ENCODE measurements around the gene SLMAP. TPM values are rescaled to one million over a fixed set of nuclear protein-coding genes. Genes with fewer than 3 reads are reported as not detected.

SLMAP gene
- polyA plus RNA-seq, 1 of the 3 experiments (the other 2 are of a cell fraction), result 10.5 TPM

- Histone ChIP-seq H3K27me3 (ENCODE audit: insufficient read depth) (no peaks in the 10 kb centered on the region), H3K4me3 (ENCODE audit: low read depth in 2 of 2, low read length in 1 of 2) (no peak overlapping the region), H3K79me2 (ENCODE audit: insufficient read depth) (peaks cover 11% of the 10 kb centered on the region; the same call in 1 of the 2 replicates), H3K9ac (no peak overlapping the region), H3F3A (replicated peaks; ENCODE audit: insufficient read depth) (peaks cover 5% of the 10 kb centered on the region), H4K20me1 (ENCODE audit: insufficient read depth) (no peaks in the 10 kb centered on the region), H3K9me2 (no peaks in the 10 kb centered on the region), H3K4me2 (no peak overlapping the region), H3K9me3 (no peaks in the 10 kb centered on the region), H2AFZ (ENCODE audit: low read depth) (no peak overlapping the region), H3K36me3 (replicated peaks in 1 of 2; ENCODE audit: control insufficient read depth in 1 of 2, insufficient read depth in 2 of 2, low read length in 1 of 2) (peaks cover 4 to 7% of the 10 kb centered on the region in 2 experiments), H3K4me1 (ENCODE audit: control insufficient read depth in 1 of 2, insufficient read depth in 2 of 2, low read depth in 1 of 2, low read length in 1 of 2) (no peaks in the 10 kb centered on the region), H3K27ac (ENCODE audit: low read depth in 2 of 2, low read length in 1 of 2) (no peak overlapping the region)
- 70% methylated on average over 3 of the region's 3 CpGs for WGBS (ENCODE audit: low lambda C conversion rate)
- CTCF ChIA-PET, result interaction anchor here (0.7 to 1.6 kb wide), 3 partner anchors 9 to 440 kb away, joined by 3 read pairs; no protein-coding TSS in a partner anchor
- TF ChIP-seq, protein P1, sequence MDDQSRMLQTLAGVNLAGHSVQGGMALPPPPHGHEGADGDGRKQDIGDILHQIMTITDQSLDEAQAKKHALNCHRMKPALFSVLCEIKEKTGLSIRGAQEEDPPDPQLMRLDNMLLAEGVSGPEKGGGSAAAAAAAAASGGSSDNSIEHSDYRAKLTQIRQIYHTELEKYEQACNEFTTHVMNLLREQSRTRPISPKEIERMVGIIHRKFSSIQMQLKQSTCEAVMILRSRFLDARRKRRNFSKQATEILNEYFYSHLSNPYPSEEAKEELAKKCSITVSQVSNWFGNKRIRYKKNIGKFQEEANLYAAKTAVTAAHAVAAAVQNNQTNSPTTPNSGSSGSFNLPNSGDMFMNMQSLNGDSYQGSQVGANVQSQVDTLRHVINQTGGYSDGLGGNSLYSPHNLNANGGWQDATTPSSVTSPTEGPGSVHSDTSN (IDR thresholded peaks at IDR 0.05), result no peak
- no peak for TF ChIP-seq TCF12 (IDR thresholded peaks at IDR 0.05)
- DNase-seq, result no peak
- POLR2A ChIA-PET, result no interaction called here
Observed at GRCh38 chr3:57837686-57838085, 81.6 kb downstream of the SLMAP start.

- no peaks in the 10 kb centered on the region for H4K20me1 ChIP-seq (ENCODE audit: insufficient read depth)
- H3K27me3 ChIP-seq (ENCODE audit: insufficient read depth), result no peaks in the 10 kb centered on the region
- POLR2A ChIA-PET, result no interaction called here
- no peak overlapping the region for H3K9ac ChIP-seq
- CTCF ChIA-PET, result interaction anchor here (1.6 to 2.2 kb wide), 2 partner anchors 8 to 12 kb away, joined by 3 to 7 read pairs; no protein-coding TSS in a partner anchor
- no peak overlapping the region for H3K4me3 ChIP-seq (ENCODE audit: low read depth in 2 of 2, low read length in 1 of 2)
- no peak overlapping the region for H3K4me2 ChIP-seq
- peaks cover 11% of the 10 kb centered on the region; the same call in 1 of the 2 replicates for H3K79me2 ChIP-seq (ENCODE audit: insufficient read depth)
- H3K4me1 ChIP-seq (ENCODE audit: control insufficient read depth in 1 of 2, insufficient read depth in 2 of 2, low read depth in 1 of 2, low read length in 1 of 2), result no peaks in the 10 kb centered on the region
- no peaks in the 10 kb centered on the region for H3K9me2 ChIP-seq
- no peaks in the 10 kb centered on the region for H3K9me3 ChIP-seq
- TF ChIP-seq EP300 (IDR thresholded peaks at IDR 0.05; ENCODE audit: borderline replicate concordance in 1 of 2, low read depth in 1 of 2, low read length in 1 of 2) (no peak), USF2 (IDR thresholded peaks at IDR 0.05; ENCODE audit: borderline replicate concordance, low read depth, low read length) (no peak), TAF1 (IDR thresholded peaks at IDR 0.05; ENCODE audit: borderline replicate concordance, low read depth, low read length) (no peak), USF1 (IDR thresholded peaks at IDR 0.05; ENCODE audit: borderline replicate concordance, low read depth) (no peak)
- no peak overlapping the region for H3K27ac ChIP-seq (ENCODE audit: low read depth in 2 of 2, low read length in 1 of 2)
- H3K36me3 ChIP-seq (replicated peaks in 1 of 2; ENCODE audit: control insufficient read depth in 1 of 2, insufficient read depth in 2 of 2, low read length in 1 of 2), result peaks cover 0 to 7% of the 10 kb centered on the region in 2 experiments
- peaks cover 5% of the 10 kb centered on the region for H3F3A ChIP-seq (replicated peaks; ENCODE audit: insufficient read depth)
- no peak for DNase-seq
- WGBS (ENCODE audit: low lambda C conversion rate), result 98% methylated on average over 3 of the region's 3 CpGs
- H2AFZ ChIP-seq (ENCODE audit: low read depth), result no peak overlapping the region
Observed at GRCh38 chr3:57838627-57839026, 82.5 kb downstream of the SLMAP start.

GRCh38 chr3:57840473-57840872 is 84.4 kb downstream of the SLMAP start:
- H2AFZ ChIP-seq (ENCODE audit: low read depth), result no peak overlapping the region
- H3K79me2 ChIP-seq (ENCODE audit: insufficient read depth), result peaks cover 11% of the 10 kb centered on the region; the same call in 1 of the 2 replicates
- TF ChIP-seq TEAD4 (IDR thresholded peaks at IDR 0.05; ENCODE audit: borderline replicate concordance, insufficient read depth) (no peak), RFX5 (IDR thresholded peaks at IDR 0.05; ENCODE audit: low read length) (no peak), RCOR1 (IDR thresholded peaks at IDR 0.05; ENCODE audit: low read length) (no peak), EZH2phosphoT487 (IDR thresholded peaks at IDR 0.05; ENCODE audit: borderline replicate concordance, low read depth) (no peak), MEF2A (IDR thresholded peaks at IDR 0.05; ENCODE audit: borderline replicate concordance, low read depth) (no peak), TCF12 (IDR thresholded peaks at IDR 0.05) (no peak), EP300 (IDR thresholded peaks at IDR 0.05; ENCODE audit: borderline replicate concordance in 1 of 2, low read depth in 1 of 2, low read length in 1 of 2) (no peak), FOSL2 (IDR thresholded peaks at IDR 0.05; ENCODE audit: borderline replicate concordance, low read depth) (no peak)
- TF ChIP-seq, protein P2, sequence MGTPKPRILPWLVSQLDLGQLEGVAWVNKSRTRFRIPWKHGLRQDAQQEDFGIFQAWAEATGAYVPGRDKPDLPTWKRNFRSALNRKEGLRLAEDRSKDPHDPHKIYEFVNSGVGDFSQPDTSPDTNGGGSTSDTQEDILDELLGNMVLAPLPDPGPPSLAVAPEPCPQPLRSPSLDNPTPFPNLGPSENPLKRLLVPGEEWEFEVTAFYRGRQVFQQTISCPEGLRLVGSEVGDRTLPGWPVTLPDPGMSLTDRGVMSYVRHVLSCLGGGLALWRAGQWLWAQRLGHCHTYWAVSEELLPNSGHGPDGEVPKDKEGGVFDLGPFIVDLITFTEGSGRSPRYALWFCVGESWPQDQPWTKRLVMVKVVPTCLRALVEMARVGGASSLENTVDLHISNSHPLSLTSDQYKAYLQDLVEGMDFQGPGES (IDR thresholded peaks at IDR 0.05; ENCODE audit: low read depth, low read length), result no peak
- TF ChIP-seq, protein P1 (IDR thresholded peaks at IDR 0.05), result no peak
- H3K27me3 ChIP-seq (ENCODE audit: insufficient read depth), result no peaks in the 10 kb centered on the region
- ChIA-PET POLR2A (no interaction called here), CTCF (interaction anchor here (1.0 kb wide), 1 partner anchor 12 kb away, joined by 4 read pairs; no protein-coding TSS in a partner anchor)
- no peaks in the 10 kb centered on the region for H3F3A ChIP-seq (replicated peaks; ENCODE audit: insufficient read depth)
- H3K4me3 ChIP-seq (ENCODE audit: low read depth in 2 of 2, low read length in 1 of 2), result no peak overlapping the region
- peaks cover 0 to 7% of the 10 kb centered on the region in 2 experiments for H3K36me3 ChIP-seq (replicated peaks in 1 of 2; ENCODE audit: control insufficient read depth in 1 of 2, insufficient read depth in 2 of 2, low read length in 1 of 2)
- no peak for DNase-seq
- H4K20me1 ChIP-seq (ENCODE audit: insufficient read depth), result no peaks in the 10 kb centered on the region
- no peak overlapping the region for H3K9ac ChIP-seq
- WGBS (ENCODE audit: low lambda C conversion rate), result 100% methylated on average over 1 of the region's 1 CpG
- H3K4me1 ChIP-seq (ENCODE audit: control insufficient read depth in 1 of 2, insufficient read depth in 2 of 2, low read depth in 1 of 2, low read length in 1 of 2), result no peaks in the 10 kb centered on the region
- no peak overlapping the region for H3K27ac ChIP-seq (ENCODE audit: low read depth in 2 of 2, low read length in 1 of 2)
- no peaks in the 10 kb centered on the region for H3K9me2 ChIP-seq
- H3K4me2 ChIP-seq, result no peak overlapping the region
- no peaks in the 10 kb centered on the region for H3K9me3 ChIP-seq

Measured in SK-N-SH (cell line).